ENCODE results near the gene FNIP1. TPM values are rescaled to one million over a fixed set of nuclear protein-coding genes. Genes with fewer than 3 reads are reported as not detected.
"Not testable (repeated sequence)": the region's sequence is repeated elsewhere in the genome, so short reads cannot be mapped to it uniquely, and the experiment has no call there.

Gene FNIP1
- total RNA-seq, 2 donors from 2014 or later: 31.2 to 34.3 TPM

DNA sequence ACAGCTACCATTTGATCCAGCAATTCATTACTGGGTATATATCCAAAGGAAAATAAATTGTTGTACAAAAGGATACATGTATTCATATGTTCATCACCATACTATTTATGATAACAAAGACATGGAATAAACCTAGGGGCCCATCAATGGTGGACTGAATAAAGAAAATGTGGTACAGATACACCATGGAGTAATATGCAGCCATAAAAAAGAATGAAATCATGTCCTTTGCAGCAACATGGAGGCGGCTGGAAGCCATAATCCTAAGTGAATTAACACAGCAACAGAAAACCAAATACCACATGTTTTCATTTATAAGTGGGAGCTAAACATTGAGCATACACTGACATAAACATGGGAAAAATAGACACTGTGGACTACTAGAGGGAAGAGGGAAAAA is 37.1 kb downstream of the FNIP1 start:
- ATAC-seq: no peak
- intact Hi-C loops (cut with DNase I, micrococcal nuclease): no loop called here
- no peak for DNase-seq

DNA sequence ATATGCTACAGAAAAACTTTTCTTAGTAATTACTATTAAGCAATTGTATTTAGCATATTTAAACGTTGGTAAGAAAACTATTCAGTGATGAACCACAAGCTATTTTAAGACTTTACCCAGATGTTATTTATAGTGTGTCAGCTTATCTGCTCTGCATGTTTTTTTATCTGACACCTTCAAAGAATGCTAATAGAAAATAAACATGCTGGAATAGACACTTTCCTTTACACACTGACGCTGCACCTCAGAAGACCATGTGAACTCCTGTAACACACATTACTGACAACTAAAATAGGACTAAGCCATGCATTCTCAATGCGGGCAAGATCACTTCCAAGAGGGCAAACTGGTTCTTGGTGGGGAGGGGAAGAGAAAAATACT is 38.3 kb downstream of the FNIP1 start:
- no peak for DNase-seq
- intact Hi-C loops (cut with DNase I, micrococcal nuclease): no loop called here
- ATAC-seq: no peak

DNA sequence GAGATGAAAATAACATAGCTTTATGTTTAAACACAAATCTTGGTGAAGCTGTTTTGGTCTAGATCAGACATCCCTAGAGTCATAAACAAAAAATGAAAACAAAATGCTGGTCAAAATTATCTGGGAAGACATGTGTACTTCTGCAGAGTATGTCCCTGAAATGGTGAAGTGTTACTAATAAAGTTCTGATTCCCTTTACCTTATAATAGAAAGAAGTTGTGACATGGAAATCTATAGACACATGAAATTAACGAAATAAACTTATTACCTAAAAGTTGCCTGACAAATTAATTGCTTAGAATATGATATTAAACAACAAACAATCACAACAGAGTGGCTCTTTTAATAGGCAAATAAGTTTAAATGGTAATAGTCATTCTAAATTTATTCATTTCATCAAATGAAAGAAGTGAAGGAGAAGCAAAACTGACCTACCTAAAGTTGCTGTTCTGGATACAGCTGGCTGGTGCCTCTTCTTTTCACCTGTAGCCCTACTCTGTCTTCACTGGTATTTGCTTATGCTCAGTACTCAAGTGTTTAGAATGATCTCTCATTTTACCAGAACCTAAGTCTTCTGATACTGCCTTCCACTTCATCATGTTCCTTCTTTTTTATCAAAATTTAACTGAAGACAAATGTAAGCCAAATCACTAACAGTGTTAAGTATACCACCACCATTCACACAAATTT is 38.8 kb downstream of the FNIP1 start:
- ATAC-seq: no peak
- no peak for DNase-seq
- intact Hi-C loops (cut with DNase I, micrococcal nuclease): no loop called here

DNA sequence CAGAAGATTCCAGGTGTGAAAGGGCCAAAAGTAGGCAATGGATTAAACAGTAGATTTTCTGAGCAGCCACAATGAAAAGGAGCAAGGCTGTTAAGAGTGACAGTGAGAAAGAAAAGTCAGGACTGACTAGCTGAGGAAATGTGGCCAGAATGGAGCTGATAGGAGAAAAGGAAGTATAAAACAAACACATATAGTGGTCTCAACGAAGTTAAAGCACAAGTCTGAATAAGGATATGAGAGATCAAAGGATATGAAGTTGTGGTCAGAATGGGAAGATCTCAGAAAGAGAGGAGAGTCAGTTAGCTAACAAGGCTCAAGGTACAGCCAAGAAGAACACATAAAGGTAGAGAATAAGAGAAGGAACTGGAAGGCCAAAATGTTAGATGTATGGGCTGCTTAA is 39.9 kb downstream of the FNIP1 start:
- intact Hi-C loops (cut with DNase I, micrococcal nuclease): no loop called here
- no peak for ATAC-seq
- DNase-seq: no peak

DNA sequence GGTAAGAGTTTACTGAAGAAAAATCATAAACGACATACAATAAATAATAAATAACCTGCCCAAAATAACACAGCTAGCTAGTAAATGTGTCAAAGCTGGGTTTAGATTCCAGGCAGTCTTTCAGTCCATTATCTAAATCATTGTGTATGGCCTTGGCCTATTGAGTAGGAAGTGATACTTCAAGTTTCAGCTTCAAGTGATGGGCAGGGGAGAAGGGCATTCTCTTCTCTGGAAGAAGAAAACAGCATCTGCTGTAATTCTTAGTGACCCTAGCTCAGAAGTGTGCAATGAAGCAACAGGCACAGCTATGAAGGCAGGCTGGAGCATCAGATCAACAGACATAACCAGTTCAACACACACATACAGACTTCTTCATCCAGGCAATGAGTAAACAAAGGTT is 42.5 kb downstream of the FNIP1 start:
- DNase-seq: no peak
- no peak for ATAC-seq

DNA sequence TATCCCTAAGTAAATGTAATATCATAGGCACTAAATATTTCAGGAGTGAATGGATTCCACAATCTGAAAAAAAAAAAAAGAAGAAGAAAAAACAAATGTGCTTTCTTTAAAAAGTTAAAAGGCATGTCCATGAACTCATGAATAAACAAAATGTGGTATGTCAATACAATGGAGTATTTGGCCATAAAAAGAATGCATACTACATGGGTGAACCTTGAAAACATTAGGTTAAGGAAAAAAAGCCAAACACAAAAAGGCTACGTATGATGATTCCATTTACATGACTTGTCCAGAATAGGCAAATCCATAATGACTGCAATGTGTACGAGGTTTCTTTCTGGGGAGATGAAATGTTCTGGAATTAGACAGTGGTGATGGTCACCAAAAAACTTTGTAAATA is 45.3 kb downstream of the FNIP1 start:
- DNase-seq: no peak
- ATAC-seq: no peak
- intact Hi-C loops (cut with DNase I, micrococcal nuclease): no loop called here

More for the DNA sequence above, 42.5 kb downstream of the FNIP1 start:
- intact Hi-C loops (cut with DNase I, micrococcal nuclease): no loop called here

DNA sequence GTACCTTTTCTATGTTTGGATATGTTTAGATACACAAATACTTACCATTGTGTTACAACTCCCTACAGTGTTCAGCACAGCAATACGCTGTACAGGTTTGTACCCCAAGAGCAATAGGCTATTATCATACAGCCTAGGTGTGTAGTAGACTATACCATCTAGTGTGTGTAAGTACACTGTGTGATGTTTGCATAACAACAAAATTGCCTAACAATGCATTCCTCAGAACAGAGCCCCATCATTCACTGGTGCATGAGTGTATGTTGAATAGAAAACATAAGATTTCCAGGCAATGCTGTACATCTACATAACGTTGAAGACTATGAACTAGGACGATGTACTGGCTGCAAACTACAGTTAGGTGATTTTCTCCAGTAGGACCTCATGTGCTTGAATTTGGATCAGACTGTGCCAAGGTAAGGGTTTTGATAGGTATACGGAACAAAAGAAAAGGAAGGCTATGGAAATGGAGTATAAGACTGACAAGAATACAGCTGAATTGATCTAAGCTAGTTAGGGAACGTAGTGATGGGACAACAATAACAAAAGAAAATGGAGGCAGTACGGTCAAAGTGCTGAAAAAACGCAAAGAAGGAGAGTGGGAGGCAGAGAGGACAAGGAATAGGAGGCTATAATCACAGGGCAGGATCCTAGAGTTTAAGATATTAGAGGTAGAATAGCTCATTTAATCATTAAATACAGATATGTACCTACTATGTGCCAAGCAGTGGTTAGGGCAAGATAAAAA is 46.9 kb downstream of the FNIP1 start:
- intact Hi-C loops (cut with DNase I, micrococcal nuclease): no loop called here
- DNase-seq (no peak), ATAC-seq (no peak)

DNA sequence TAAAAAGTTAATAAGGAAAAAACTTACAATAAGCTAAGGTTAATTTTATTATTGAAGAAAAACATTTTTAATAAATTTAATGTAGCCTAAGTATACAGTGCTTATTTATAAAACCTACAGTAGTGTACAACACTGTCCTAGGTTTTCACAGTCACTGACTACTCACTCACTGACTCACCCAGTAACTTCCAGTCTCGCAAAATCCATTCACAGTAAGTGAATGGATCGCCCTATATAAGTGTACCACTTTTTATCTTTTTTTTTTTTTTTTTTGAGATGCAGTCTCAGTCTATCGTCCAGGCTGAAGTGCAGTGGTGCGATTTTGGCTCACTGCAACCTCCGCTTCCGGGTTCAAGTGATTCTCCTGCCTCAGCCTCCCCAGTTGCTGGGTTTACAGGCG is 47.7 kb downstream of the FNIP1 start:
- no peak for DNase-seq
- no peak for ATAC-seq
- intact Hi-C loops (cut with DNase I, micrococcal nuclease): no loop called here

DNA sequence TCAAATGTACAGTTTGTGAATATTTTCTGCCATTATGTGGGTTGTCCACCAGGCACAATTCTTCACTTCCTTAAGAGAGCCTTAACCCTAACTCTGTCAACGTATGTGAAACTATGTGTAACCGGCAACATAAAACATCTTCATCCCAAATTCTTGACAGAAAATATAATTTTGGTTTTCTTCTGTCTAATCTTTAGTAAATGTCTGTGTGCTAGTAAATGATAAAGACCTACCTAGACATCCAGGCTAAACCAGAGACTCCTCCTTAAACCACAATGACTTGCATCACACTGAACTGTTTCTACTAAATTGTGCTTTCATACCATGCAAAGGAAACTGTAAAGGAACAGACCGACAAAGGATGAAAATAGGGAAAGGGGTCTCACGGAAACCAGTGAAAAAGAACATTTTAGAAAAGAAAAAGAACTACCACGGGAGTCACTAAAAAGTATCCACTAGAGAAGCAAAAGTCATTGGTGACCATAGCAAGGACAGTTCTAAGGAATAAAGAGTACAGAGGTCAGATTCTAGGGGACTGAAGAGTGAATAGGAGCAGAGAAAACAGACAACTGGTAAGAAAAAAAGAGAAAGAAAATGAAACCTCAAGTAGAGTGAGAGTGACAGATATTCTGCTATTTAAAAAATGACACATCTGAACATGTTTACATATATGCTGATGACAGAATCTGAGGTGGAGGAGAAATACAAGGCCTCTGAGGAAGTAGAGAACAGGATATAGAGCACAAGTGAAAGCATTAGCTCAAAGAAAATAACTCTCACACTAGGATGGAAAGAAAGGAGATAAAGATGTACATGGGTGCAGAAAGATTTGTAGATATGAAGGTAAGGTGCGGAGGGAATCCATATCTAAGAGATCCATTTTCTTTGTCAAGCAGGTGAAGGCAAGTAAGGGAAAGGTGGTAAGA is 49.4 kb downstream of the FNIP1 start:
- intact Hi-C loops (cut with DNase I, micrococcal nuclease): no loop called here
- ATAC-seq (no peak), DNase-seq (no peak)

DNA sequence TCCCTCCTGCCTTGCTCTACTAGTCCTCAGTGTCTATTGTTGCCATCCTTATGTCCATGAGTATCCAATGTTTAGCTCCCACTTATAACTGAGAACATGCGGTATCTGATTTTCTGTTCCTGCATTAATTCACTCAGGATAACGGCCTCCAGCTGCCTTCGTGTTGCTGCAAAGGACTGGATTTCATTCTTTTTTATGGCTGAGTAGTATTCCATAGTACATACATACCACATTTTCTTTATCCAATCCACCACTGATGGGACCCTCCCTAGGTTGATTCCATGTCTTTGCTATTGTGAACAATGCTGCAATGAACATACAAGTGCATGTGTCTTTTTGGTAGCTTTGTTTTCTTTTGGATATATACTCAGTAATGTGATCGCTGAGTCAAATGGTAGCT is 50.4 kb downstream of the FNIP1 start:
- no peak for ATAC-seq
- DNase-seq: no peak
- intact Hi-C loops (cut with DNase I, micrococcal nuclease): no loop called here

DNA sequence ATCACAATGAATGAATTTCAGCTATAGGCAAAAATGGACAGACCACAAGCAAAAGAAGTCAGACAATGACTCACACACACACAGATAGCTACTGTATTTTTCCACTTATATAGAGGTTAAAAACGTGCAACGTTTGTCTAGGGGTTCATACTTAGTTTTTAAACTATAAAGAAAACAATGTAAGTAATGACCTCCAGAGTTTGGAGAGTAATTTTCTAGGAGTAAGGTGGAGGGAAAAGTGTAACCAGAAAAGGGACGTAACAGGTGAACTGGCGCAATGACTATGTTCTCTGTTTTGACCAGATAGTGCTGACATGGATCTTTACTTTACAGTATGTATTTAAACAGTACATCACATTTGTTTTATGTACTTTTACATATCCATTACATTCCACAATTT is 51.1 kb downstream of the FNIP1 start:
- intact Hi-C loops (cut with DNase I, micrococcal nuclease): no loop called here
- DNase-seq: no peak
- no peak for ATAC-seq

DNA sequence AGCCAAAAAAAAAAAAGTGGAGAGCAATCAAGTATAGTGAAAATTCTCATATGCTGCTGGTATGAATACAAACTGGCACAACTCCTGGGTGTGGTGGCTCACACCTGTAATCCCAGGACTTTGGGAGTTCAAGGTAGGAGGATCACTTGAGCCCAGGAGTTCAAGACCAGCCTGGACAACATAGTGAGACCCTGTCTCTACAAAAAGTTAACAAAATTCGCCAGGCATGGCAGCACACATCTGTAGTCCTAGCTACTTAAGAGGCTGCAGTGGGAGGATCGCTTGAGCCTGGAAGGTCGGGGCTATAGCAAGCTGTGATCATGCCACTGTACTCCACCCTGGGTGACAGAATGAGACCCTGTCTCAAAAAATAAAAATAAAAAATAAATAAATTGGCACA is 51.7 kb downstream of the FNIP1 start:
- no peak for ATAC-seq
- DNase-seq: no peak
- intact Hi-C loops (cut with DNase I, micrococcal nuclease): no loop called here

DNA sequence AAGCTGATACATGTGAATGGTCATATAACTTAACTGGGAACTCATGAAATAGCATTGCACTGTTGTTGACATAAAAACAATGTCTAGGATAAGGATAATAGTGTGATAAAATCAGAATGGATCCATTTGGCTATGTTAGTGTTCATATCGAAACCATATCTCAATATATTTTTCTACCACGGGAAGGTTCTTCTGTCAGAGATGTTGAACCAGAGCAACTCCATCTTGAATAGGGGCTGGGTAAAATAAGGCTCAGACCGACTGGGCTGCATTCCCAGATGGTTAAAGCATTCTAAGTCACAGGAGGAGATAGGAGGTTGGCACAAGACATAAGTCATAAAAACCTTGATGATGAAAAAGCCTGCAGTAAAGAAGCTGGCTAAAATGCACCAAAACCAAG is 56.3 kb downstream of the FNIP1 start:
- no peak for ATAC-seq
- DNase-seq: no peak
- intact Hi-C loops (cut with DNase I, micrococcal nuclease): no loop called here

DNA sequence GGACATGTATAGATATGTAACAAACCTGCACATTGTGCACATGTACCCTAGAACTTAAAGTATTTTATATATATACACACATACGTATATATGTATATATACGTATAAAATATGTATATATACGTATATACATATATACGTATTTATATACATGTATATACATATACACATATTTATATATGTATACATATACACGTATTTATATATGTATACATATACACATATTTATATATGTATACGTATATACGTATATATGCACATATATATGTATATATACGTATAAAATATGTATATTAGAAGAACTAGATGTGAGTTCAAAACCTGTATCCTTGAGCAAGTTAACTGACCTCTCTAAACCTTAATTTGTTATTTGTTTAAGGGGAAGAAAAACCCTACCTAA is 61.4 kb downstream of the FNIP1 start:
- intact Hi-C loops (cut with DNase I, micrococcal nuclease): no loop called here
- DNase-seq (no peak), ATAC-seq (no peak)

DNA sequence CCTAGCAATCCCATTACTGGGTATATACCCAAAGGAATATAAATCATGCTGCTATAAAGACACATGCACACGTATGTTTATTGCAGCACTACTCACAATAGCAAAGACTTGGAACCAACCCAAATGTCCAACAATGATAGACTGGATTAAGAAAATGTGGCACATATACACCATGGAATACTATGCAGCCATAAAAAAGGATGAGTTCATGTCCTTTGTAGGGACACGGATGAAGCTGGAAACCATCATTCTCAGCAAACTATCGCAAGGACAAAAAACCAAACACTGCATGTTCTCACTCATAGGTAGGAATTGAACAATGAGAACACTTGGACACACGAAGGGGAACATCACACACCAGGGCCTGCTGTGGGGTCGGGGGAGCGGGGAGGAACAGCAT is 61.9 kb downstream of the FNIP1 start:
- intact Hi-C loops (cut with DNase I, micrococcal nuclease); ATAC-seq: not testable (repeated sequence)

DNA sequence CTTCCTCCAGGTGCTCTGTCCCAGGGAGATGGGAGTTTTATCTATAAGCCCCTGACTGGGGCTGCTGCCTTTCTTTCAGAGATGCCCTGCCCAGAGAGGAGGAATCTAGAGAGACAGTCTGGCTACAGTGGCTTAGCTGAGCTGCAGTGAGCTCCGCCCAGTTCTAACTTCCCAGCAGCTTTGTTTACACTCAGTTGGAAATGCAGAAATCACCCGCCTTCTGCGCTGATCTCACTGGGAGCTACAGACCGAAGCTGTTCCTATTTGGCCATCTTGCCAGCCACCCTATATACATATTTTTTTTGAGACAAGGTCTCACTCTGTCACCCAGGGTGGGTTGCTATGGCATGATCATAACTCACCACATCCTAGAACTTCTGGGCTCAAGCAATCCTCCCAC is 67.5 kb downstream of the FNIP1 start:
- intact Hi-C loops (cut with DNase I, micrococcal nuclease); DNase-seq: not testable (repeated sequence)
- peak; percentile 64 for ATAC-seq

More for the DNA sequence above, 61.9 kb downstream of the FNIP1 start:
- DNase-seq: not testable (repeated sequence)

DNA sequence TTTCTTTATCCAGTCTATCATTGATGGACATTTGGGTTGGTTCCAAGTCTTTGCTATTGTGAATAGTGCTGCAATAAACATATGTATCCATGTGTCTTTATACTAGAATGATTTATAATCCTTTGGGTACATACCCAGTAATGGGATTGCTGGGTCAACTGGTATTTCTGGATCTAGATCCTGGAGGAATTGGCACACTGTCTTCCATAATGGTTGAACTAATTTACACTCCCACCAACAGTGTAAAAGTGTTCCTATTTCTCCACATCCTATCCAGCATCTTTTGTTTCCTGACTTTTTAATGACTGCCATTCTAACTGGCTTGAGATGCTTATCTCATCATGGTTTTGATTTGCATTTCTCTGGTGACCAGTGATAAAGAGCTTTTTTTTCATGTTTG is 72.7 kb downstream of the FNIP1 start:
- ATAC-seq; DNase-seq; intact Hi-C loops (cut with DNase I, micrococcal nuclease): not testable (repeated sequence)

DNA sequence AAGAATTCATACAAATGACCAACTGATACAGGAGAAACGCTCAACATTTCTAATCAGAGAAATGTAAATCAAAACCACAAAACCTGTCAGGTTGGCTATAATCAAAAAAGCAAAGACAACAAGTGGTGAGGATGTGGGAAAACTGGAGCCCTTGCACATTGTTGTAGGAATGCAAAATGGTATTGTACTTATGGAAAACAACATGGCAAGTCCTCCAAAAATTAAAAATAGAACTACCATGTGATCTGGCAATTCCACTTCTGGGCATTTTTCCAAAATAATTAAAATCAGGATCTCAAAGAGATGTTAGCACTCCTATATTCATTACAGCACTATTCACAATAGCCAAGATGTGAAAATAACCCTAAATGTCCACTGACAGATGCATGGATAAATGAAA is 76.1 kb downstream of the FNIP1 start:
- DNase-seq: no peak
- ATAC-seq: no peak

DNA sequence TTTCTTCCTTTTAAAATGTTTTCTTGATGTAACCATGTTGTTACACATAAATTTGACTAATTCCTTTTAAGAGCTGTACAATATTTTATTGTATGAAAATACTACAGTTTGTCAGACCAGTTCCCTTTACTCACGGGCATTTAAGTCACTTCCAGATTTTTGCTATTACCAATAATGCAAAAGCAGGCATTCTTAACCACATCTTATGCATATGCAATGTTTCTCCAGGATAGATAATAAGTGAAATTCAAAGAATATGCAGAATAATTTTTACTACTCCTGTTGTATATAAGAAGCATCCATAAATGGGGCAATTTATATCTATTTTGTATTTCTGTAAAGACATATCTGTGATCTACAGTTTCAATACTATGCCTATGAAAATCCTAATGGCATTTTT is 77.3 kb downstream of the FNIP1 start:
- DNase-seq (no peak), ATAC-seq (no peak)
- intact Hi-C loops (cut with DNase I, micrococcal nuclease): no loop called here

More for the DNA sequence above, 76.1 kb downstream of the FNIP1 start:
- intact Hi-C loops (cut with DNase I, micrococcal nuclease): no loop called here

All from left colon (tissue), 2 donors.